Measurements from ENCODE around the gene FAM25G. TPM values are rescaled to one million over a fixed set of nuclear protein-coding genes. Genes with fewer than 3 reads are reported as not detected.

The FAM25G gene
- total RNA-seq, 2 donors from 2014 or later: not detected

DNA sequence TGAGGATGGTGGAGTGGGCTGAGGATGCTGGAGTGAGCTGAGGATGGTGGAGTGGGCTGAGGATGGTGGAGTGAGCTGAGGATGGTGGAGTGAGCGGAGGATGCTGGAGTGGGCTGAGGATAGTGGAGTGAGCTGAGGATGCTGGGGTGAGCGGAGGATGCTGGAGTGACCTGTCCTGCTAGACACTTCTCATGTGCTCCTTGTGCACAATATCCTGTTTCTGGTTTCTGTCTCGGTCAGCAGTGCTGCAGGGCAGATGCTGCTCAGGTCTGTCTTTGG, 36.8 kb downstream of the FAM25G start:
- Histone ChIP-seq H3K27me3 (no peaks in the 10 kb centered on the region), H3K4me3 (no peak overlapping the region), H3K4me1 (no peaks in the 10 kb centered on the region), H3K36me3 (no peaks in the 10 kb centered on the region), H3K9me3 (no peaks in the 10 kb centered on the region), H3K27ac (no peak overlapping the region)
- no peak for DNase-seq (ENCODE audit: low spot score)
- TF ChIP-seq, protein P1, sequence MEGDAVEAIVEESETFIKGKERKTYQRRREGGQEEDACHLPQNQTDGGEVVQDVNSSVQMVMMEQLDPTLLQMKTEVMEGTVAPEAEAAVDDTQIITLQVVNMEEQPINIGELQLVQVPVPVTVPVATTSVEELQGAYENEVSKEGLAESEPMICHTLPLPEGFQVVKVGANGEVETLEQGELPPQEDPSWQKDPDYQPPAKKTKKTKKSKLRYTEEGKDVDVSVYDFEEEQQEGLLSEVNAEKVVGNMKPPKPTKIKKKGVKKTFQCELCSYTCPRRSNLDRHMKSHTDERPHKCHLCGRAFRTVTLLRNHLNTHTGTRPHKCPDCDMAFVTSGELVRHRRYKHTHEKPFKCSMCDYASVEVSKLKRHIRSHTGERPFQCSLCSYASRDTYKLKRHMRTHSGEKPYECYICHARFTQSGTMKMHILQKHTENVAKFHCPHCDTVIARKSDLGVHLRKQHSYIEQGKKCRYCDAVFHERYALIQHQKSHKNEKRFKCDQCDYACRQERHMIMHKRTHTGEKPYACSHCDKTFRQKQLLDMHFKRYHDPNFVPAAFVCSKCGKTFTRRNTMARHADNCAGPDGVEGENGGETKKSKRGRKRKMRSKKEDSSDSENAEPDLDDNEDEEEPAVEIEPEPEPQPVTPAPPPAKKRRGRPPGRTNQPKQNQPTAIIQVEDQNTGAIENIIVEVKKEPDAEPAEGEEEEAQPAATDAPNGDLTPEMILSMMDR (IDR thresholded peaks at IDR 0.05): no peak

- no peaks in the 10 kb centered on the region for H3K4me1 ChIP-seq
- H3K27me3 ChIP-seq: no peaks in the 10 kb centered on the region
- no peak overlapping the region for H3K4me3 ChIP-seq
- TF ChIP-seq, protein P1 (IDR thresholded peaks at IDR 0.05): no peak
- no peaks in the 10 kb centered on the region for H3K36me3 ChIP-seq
- no peaks in the 10 kb centered on the region for H3K9me3 ChIP-seq
- no peak for DNase-seq (ENCODE audit: low spot score)
- H3K27ac ChIP-seq: no peak overlapping the region
These were observed 37.3 kb downstream of the FAM25G start for GRCh38 chr10:47454008-47454779.

DNA sequence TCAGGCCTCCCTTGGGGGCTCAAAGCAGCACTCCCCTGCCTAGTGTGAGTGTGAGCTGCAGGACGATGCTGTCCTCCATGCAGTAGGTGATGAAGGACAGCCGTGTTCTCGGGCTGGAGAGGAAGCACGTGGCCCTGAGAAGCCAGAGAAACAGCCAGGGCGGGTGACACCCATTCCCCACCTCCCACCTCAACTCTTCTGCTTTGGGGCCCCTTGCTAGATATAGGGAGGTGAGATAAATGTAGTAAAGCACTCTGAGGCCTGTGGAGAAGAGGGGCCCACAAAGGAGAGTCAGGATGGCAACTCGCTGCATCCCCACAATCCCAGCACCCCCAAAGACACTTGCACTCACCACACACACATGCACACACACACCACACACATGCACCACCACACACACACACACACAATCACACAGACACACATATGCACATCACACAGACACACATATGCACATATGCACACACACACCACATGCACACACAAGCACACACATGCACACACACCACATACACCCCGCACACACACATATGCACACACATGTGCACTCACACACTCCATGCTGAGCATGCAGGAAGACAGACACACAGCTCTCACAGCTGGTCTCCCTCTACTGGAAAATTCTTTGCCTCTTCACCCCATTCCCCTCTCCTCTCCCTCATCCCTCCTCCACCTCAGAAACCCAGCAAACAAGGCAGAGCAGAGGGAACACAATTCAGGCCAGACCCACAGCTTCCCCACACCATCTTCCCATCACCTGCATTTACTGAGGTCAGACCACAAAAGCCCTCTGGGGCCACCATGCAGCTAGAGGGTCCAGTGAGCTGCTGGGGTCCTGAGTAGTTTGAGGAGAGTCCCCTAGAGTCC, 38.1 kb downstream of the FAM25G start:
- Histone ChIP-seq H3K4me3 (no peak overlapping the region), H3K27ac (no peak overlapping the region), H3K9me3 (no peaks in the 10 kb centered on the region), H3K36me3 (no peaks in the 10 kb centered on the region), H3K27me3 (no peaks in the 10 kb centered on the region), H3K4me1 (no peaks in the 10 kb centered on the region)
- DNase-seq (ENCODE audit: low spot score): no peak
- TF ChIP-seq, protein P1 (IDR thresholded peaks at IDR 0.05): no peak

GRCh38 chr10:47452495-47453140, 38.9 kb downstream of the FAM25G start:
- Histone ChIP-seq H3K27ac (no peak overlapping the region), H3K4me3 (no peak overlapping the region), H3K9me3 (no peaks in the 10 kb centered on the region), H3K27me3 (no peaks in the 10 kb centered on the region), H3K4me1 (no peaks in the 10 kb centered on the region), H3K36me3 (no peaks in the 10 kb centered on the region)
- DNase-seq (ENCODE audit: low spot score): no peak
- TF ChIP-seq, protein P1 (IDR thresholded peaks at IDR 0.05): no peak

DNA sequence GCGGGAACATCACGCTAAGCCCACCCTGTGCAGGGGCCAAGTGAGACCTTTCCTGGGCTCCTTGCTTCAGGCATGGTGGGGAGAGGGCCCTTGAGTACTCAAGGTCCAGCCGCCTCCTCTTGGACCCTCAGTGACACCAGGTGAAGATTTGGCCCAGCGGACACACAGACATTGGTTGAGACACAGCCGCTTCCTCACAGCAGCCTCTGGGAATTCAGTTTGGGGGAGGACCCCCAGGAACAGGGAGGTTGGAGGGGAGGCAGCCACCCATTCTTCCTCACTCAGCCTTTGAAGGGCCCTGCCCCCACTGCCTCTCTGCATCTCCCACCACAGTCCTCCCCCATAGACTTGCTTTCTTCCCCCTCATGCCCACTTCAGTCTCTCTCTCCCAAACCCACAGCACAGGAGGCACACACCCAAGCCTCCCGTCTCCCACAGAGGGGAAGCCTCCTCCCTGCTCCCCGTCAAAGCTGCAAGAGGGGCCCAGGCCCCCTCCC, 39.5 kb downstream of the FAM25G start:
- TF ChIP-seq, protein P1 (IDR thresholded peaks at IDR 0.05): no peak
- Histone ChIP-seq H3K36me3 (no peaks in the 10 kb centered on the region), H3K9me3 (no peaks in the 10 kb centered on the region), H3K4me1 (no peaks in the 10 kb centered on the region), H3K4me3 (no peak overlapping the region), H3K27me3 (no peaks in the 10 kb centered on the region), H3K27ac (no peak overlapping the region)
- DNase-seq (ENCODE audit: low spot score): no peak
